Measurements from ENCODE around the gene LRRC31.

LRRC31 gene

GRCh38 chr3:169897284-169897683, 27.5 kb upstream of the LRRC31 start (continued):
- TF ChIP-seq ZFHX2 (tag by site-specific recombination; conservative IDR thresholded peaks at IDR 0.05): no peak
- TF ChIP-seq ZNF132 (tag by site-specific recombination; IDR thresholded peaks at IDR 0.05; ENCODE audit: borderline replicate concordance): no peak
- TF ChIP-seq MEIS1 (CRISPR knock-in tag; IDR thresholded peaks at IDR 0.05; ENCODE audit: borderline replicate concordance): no peak
- no peak for TF ChIP-seq GLI4 (tag by site-specific recombination; IDR thresholded peaks at IDR 0.05)
- no peak for TF ChIP-seq KLF7 (tag by site-specific recombination; IDR thresholded peaks at IDR 0.05; ENCODE audit: borderline replicate concordance)
- no peak for TF ChIP-seq ZNF175 (tag by site-specific recombination; IDR thresholded peaks at IDR 0.05)
- TF ChIP-seq, protein P1, sequence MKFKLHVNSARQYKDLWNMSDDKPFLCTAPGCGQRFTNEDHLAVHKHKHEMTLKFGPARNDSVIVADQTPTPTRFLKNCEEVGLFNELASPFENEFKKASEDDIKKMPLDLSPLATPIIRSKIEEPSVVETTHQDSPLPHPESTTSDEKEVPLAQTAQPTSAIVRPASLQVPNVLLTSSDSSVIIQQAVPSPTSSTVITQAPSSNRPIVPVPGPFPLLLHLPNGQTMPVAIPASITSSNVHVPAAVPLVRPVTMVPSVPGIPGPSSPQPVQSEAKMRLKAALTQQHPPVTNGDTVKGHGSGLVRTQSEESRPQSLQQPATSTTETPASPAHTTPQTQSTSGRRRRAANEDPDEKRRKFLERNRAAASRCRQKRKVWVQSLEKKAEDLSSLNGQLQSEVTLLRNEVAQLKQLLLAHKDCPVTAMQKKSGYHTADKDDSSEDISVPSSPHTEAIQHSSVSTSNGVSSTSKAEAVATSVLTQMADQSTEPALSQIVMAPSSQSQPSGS (tag by site-specific recombination; IDR thresholded peaks at IDR 0.05; ENCODE audit: low read depth): no peak
- no peak for TF ChIP-seq ZNF513 (tag by site-specific recombination; IDR thresholded peaks at IDR 0.05)

- Histone ChIP-seq H3K27ac (ENCODE audit: extremely low read depth, low read depth, low read length) (no peak overlapping the region), H3K4me1 (ENCODE audit: control insufficient read depth, insufficient read depth, low read length) (no peaks in the 10 kb centered on the region), H3K4me3 (ENCODE audit: low read depth, low read length) (no peak overlapping the region), H3K36me3 (ENCODE audit: control insufficient read depth in 2 of 2, insufficient read depth in 1 of 2, low read length in 2 of 2) (no peaks in the 10 kb centered on the region), H3K9me3 (ENCODE audit: control insufficient read depth, insufficient read depth, low read depth, low read length) (no peaks in the 10 kb centered on the region)
- TF ChIP-seq, protein P2, sequence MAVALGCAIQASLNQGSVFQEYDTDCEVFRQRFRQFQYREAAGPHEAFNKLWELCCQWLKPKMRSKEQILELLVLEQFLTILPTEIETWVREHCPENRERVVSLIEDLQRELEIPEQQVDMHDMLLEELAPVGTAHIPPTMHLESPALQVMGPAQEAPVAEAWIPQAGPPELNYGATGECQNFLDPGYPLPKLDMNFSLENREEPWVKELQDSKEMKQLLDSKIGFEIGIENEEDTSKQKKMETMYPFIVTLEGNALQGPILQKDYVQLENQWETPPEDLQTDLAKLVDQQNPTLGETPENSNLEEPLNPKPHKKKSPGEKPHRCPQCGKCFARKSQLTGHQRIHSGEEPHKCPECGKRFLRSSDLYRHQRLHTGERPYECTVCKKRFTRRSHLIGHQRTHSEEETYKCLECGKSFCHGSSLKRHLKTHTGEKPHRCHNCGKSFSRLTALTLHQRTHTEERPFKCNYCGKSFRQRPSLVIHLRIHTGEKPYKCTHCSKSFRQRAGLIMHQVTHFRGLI (tag by site-specific recombination; IDR thresholded peaks at IDR 0.05): no peak
- TF ChIP-seq ZNF366 (tag by site-specific recombination; conservative IDR thresholded peaks at IDR 0.05) (no peak), ZNF16 (tag by site-specific recombination; IDR thresholded peaks at IDR 0.05; ENCODE audit: low read depth) (no peak), PRDM10 (tag by site-specific recombination; IDR thresholded peaks at IDR 0.05) (no peak), ZNF76 (tag by site-specific recombination; IDR thresholded peaks at IDR 0.05; ENCODE audit: borderline replicate concordance, low read depth) (no peak)
- ChIA-PET CTCF (no interaction called here), POLR2A (no interaction called here)
Observed at GRCh38 chr3:169895072-169895471, 25.3 kb upstream of the LRRC31 start.

DNA sequence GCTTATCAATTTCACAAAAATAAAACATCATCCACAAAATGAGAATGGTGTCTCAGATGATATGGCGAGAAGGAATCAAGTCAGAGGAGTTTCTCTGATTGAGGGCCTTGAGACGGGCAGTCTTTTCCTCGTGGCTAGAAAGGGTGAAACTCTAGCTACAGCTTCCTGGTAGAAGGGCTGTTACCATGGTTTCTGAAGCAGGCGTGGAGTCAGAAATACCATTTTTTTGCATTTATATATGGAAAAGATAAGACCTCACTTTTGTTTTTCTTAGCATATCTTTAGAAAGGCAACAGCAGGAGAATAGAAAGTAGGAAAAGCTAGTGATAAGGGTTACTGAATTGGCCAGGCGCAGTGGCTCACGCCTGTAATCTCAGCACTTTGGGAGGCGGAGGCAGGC, 24.4 kb upstream of the LRRC31 start:
- CTCF ChIA-PET: no interaction called here
- Histone ChIP-seq H3K9me3 (ENCODE audit: control insufficient read depth, insufficient read depth, low read depth, low read length) (no peaks in the 10 kb centered on the region), H3K4me1 (ENCODE audit: control insufficient read depth, insufficient read depth, low read length) (no peaks in the 10 kb centered on the region), H3K27ac (ENCODE audit: extremely low read depth, low read depth, low read length) (no peak overlapping the region), H3K4me3 (ENCODE audit: low read depth, low read length) (no peak overlapping the region), H3K36me3 (ENCODE audit: control insufficient read depth in 2 of 2, insufficient read depth in 1 of 2, low read length in 2 of 2) (no peaks in the 10 kb centered on the region)
- POLR2A ChIA-PET: no interaction called here
- TF ChIP-seq KLF10 (tag by site-specific recombination; IDR thresholded peaks at IDR 0.05): no peak
- no peak for TF ChIP-seq ZNF626 (tag by site-specific recombination; IDR thresholded peaks at IDR 0.05)
- no peak for TF ChIP-seq REST (tag by site-specific recombination; IDR thresholded peaks at IDR 0.05)
- no peak for TF ChIP-seq ZNF214 (tag by site-specific recombination; IDR thresholded peaks at IDR 0.05; ENCODE audit: borderline replicate concordance)
- TF ChIP-seq ZNF549 (tag by site-specific recombination; IDR thresholded peaks at IDR 0.05): no peak
- TF ChIP-seq YY1 (tag by site-specific recombination; IDR thresholded peaks at IDR 0.05): no peak
- TF ChIP-seq ZNF266 (tag by site-specific recombination; IDR thresholded peaks at IDR 0.05; ENCODE audit: low read depth): no peak
- TF ChIP-seq ZNF654 (tag by site-specific recombination; IDR thresholded peaks at IDR 0.05; ENCODE audit: low read depth): no peak
- TF ChIP-seq ZNF37A (tag by site-specific recombination; IDR thresholded peaks at IDR 0.05): no peak
